Breast epithelium (tissue), 3 donors: ENCODE measurements around the gene CMKLR1.

Source experiments
- CTCF ChIP-seq, 3 donors: fragments of 450-650 bp; IDR thresholded peaks; one replicate each; pipeline ENCODE4 v1.5.1; 2016 to 2017; ENCODE audit warnings: antibody characterized with exemption in 3 of 3, mild to moderate bottlenecking in 3 of 3, moderate library complexity in 3 of 3
- POLR2A ChIP-seq: fragments of 450-650 bp; IDR thresholded peaks from one replicate; pipeline ENCODE4 v1.6.1; 2016; ENCODE audit warnings: antibody characterized with exemption, mild to moderate bottlenecking, moderate library complexity

DNA sequence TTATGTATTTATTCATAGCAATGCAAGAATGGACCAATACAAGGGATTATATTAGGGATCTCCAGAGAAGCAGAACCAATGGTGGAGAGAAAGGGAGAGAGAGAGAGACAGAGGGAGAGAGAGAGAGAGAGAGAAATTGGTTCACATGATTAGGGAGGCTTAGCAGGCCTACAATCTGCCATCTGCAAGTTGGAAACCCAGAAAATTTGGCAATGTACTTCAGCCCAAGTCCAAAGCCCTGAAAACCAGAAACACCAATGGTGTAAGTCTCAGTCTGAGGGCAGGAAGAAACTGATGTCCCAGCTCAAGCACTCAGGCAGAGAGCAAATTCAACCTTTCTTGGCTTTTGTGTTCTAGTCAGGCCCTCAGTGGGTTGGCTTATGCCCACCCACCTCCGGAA, 48.7 kb upstream of the CMKLR1 start:
- TF ChIP-seq CTCF (IDR thresholded peaks at IDR 0.05) = no peak
- no peak for TF ChIP-seq POLR2A
